ENCODE data around the gene FGD5. TPM values are rescaled to one million over a fixed set of nuclear protein-coding genes. Genes with fewer than 3 reads are reported as not detected.

The FGD5 gene
- total RNA-seq, 4 donors from 2014 or later, result 3.8 to 10.2 (median 7.6) TPM

- no peak overlapping the region for H3K4me3 ChIP-seq (ENCODE audit: low read depth, poor library complexity, severe bottlenecking)
- no peak for DNase-seq (ENCODE audit: low spot score in 2 of 2)
- intact Hi-C loops (cut with DNase I; ENCODE audit: low total_unique reads), result loop anchor here (5.0 kb wide), 1 partner anchor 130 kb away; no protein-coding TSS in a partner anchor
- 76 to 78% methylated on average over 8 to 9 of the region's 9 CpGs for WGBS, 2 donors
- TF ChIP-seq CTCF (IDR thresholded peaks at IDR 0.05) (no peak), POLR2A (IDR thresholded peaks at IDR 0.05) (no peak)
These were observed 26.1 kb upstream of the FGD5 start for GRCh38 chr3:14792691-14793121.

GRCh38 chr3:14793126-14793857, 25.5 kb upstream of the FGD5 start:
- DNase-seq (ENCODE audit: low spot score in 2 of 2), result no peak
- H3K4me3 ChIP-seq (ENCODE audit: low read depth, poor library complexity, severe bottlenecking), result no peak overlapping the region
- no peak for TF ChIP-seq POLR2A (IDR thresholded peaks at IDR 0.05)
- 48 to 51% methylated on average over 15 of the region's 15 CpGs for WGBS, 2 donors
- intact Hi-C loops (cut with DNase I; ENCODE audit: low total_unique reads), result loop anchor here (5.0 kb wide), 1 partner anchor 129 kb away; no protein-coding TSS in a partner anchor

- H3K4me3 ChIP-seq (ENCODE audit: low read depth, poor library complexity, severe bottlenecking), result no peak overlapping the region
- intact Hi-C loops (cut with DNase I; ENCODE audit: low total_unique reads), result loop anchor here (5.0 kb wide), 1 partner anchor 128 kb away; no protein-coding TSS in a partner anchor
- TF ChIP-seq POLR2A (IDR thresholded peaks at IDR 0.05), result no peak
- no peak for TF ChIP-seq CTCF (IDR thresholded peaks at IDR 0.05)
These were observed 24.9 kb upstream of the FGD5 start for GRCh38 chr3:14793858-14794234.

GRCh38 chr3:14794435-14794834, 24.3 kb upstream of the FGD5 start:
- intact Hi-C loops (cut with DNase I; ENCODE audit: low total_unique reads), result loop anchor here (5.0 kb wide), 1 partner anchor 128 kb away; no protein-coding TSS in a partner anchor
- TF ChIP-seq CTCF (IDR thresholded peaks at IDR 0.05), result no peak
- TF ChIP-seq POLR2A (IDR thresholded peaks at IDR 0.05), result no peak
- no peak overlapping the region for H3K4me3 ChIP-seq (ENCODE audit: low read depth, poor library complexity, severe bottlenecking)
- WGBS, 2 donors, result 81 to 88% methylated on average over 2 of the region's 2 CpGs
- DNase-seq (ENCODE audit: low spot score in 2 of 2), result no peak

More at GRCh38 chr3:14793858-14794234, 24.9 kb upstream of the FGD5 start:
- 61 to 80% methylated on average over 5 of the region's 5 CpGs for WGBS, 2 donors
- no peak for DNase-seq (ENCODE audit: low spot score in 2 of 2)

- DNase-seq (ENCODE audit: low spot score in 2 of 2), result no peak
- intact Hi-C loops (cut with DNase I; ENCODE audit: low total_unique reads), result no loop called here
- H3K4me3 ChIP-seq (ENCODE audit: low read depth, poor library complexity, severe bottlenecking), result no peak overlapping the region
- TF ChIP-seq POLR2A (IDR thresholded peaks at IDR 0.05) (no peak), CTCF (IDR thresholded peaks at IDR 0.05) (no peak)
- WGBS, 2 donors, result 46 to 81% methylated on average over 2 of the region's 2 CpGs
These were observed 22.8 kb upstream of the FGD5 start for GRCh38 chr3:14795996-14796395.

GRCh38 chr3:14796403-14797077, 22.2 kb upstream of the FGD5 start:
- no peak for TF ChIP-seq CTCF (IDR thresholded peaks at IDR 0.05)
- TF ChIP-seq POLR2A (IDR thresholded peaks at IDR 0.05), result no peak
- DNase-seq (ENCODE audit: low spot score in 2 of 2), result no peak
- H3K4me3 ChIP-seq (ENCODE audit: low read depth, poor library complexity, severe bottlenecking), result no peak overlapping the region
- WGBS, 2 donors, result 62 to 63% methylated on average over 14 of the region's 14 CpGs
- intact Hi-C loops (cut with DNase I; ENCODE audit: low total_unique reads), result loop anchor here (1.0 kb wide), 1 partner anchor 46 kb away; no protein-coding TSS in a partner anchor
